ENCODE results near the gene FGFBP3. TPM values are rescaled to one million over a fixed set of nuclear protein-coding genes. Genes with fewer than 3 reads are reported as not detected.

FGFBP3 gene
- total RNA-seq, 1 experiment from 2014 or later, result 1.1 TPM

DNA sequence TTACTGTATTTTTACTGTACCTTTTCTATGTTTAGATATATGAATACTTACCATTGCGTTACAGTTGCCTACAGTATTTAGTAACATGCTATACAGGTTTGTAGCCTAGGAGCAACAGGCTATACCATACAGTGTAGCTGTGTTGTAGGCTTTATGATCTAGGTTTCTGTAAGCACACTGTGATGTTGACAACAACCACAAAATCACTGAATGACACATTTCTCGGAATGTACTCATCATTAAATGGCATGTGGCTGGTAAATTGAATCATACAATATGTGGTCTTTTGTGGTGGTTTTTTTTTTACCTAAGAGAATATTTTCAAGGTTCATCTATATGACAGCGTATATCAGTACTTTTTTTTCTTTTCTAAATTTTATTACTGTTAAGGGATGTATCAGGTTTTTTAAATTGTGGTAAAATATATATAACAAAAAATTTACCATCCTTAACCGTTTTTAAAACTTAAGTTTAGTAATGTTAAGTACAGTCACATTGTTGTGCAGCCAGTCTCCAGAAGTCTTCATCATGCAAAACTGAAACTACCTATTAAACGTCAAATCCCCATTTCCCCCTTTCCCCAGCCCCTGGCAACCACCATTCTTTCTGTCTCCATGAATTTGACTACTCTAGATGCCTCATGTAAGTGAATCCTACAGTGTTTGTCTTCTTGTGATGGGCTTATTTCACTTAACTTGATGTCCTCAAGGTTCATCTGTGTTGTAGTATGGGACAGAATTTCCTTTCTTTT lies 35.8 kb upstream of the FGFBP3 start:
- H3K27me3 Mint-ChIP-seq (ENCODE audit: insufficient read depth, unreplicated experiment), result no peaks in the 10 kb centered on the region
- H3K9me3 Mint-ChIP-seq (ENCODE audit: unreplicated experiment), result no peaks in the 10 kb centered on the region
- POLR2A ChIA-PET, result no interaction called here
- intact Hi-C loops (cut with micrococcal nuclease), result no loop called here
- BruUV-seq (replicated peaks), result no TSS peak
- DNase-seq (ENCODE audit: unreplicated experiment), result peak; percentile 11
- H3K4me3 Mint-ChIP-seq (ENCODE audit: unreplicated experiment), result no peak overlapping the region
- TF ChIP-seq, protein P1, sequence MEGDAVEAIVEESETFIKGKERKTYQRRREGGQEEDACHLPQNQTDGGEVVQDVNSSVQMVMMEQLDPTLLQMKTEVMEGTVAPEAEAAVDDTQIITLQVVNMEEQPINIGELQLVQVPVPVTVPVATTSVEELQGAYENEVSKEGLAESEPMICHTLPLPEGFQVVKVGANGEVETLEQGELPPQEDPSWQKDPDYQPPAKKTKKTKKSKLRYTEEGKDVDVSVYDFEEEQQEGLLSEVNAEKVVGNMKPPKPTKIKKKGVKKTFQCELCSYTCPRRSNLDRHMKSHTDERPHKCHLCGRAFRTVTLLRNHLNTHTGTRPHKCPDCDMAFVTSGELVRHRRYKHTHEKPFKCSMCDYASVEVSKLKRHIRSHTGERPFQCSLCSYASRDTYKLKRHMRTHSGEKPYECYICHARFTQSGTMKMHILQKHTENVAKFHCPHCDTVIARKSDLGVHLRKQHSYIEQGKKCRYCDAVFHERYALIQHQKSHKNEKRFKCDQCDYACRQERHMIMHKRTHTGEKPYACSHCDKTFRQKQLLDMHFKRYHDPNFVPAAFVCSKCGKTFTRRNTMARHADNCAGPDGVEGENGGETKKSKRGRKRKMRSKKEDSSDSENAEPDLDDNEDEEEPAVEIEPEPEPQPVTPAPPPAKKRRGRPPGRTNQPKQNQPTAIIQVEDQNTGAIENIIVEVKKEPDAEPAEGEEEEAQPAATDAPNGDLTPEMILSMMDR (IDR thresholded peaks at IDR 0.05; ENCODE audit: unreplicated experiment), result no peak
- no peak overlapping the region for H3K27ac Mint-ChIP-seq (ENCODE audit: low read depth, unreplicated experiment)
- H3K36me3 Mint-ChIP-seq (ENCODE audit: insufficient read depth, unreplicated experiment), result peaks cover 32% of the 10 kb centered on the region
- CTCF ChIA-PET, result no interaction called here
- H3K4me1 Mint-ChIP-seq (ENCODE audit: insufficient read depth, unreplicated experiment), result no peaks in the 10 kb centered on the region

DNA sequence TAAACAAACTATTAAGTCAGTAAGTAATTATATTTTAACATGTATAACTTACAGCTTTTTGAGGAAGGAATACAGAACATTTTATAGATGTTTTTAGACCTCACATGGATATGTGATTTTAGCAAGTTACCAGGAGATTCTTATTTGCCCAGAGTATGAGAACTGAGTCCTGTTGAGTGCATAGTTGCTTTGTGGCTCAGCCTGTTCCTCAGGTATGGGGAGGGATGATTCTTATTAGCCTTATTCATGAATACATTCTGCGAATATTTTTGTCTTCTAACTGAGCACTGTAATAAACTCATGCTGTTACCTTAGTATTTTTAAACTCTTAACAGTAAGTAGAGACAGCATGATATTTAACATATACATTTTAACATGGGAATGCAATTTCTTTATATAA lies 32.1 kb upstream of the FGFBP3 start:
- intact Hi-C loops (cut with micrococcal nuclease), result no loop called here
- Mint-ChIP-seq H3K9me3 (ENCODE audit: unreplicated experiment) (no peaks in the 10 kb centered on the region), H3K4me3 (ENCODE audit: unreplicated experiment) (no peak overlapping the region), H3K4me1 (ENCODE audit: insufficient read depth, unreplicated experiment) (peaks cover under 1% of the 10 kb centered on the region), H3K27me3 (ENCODE audit: insufficient read depth, unreplicated experiment) (no peaks in the 10 kb centered on the region), H3K36me3 (ENCODE audit: insufficient read depth, unreplicated experiment) (peaks cover 35% of the 10 kb centered on the region), H3K27ac (ENCODE audit: low read depth, unreplicated experiment) (no peak overlapping the region)
- TF ChIP-seq, protein P1 (IDR thresholded peaks at IDR 0.05; ENCODE audit: unreplicated experiment), result no peak
- DNase-seq (ENCODE audit: unreplicated experiment), result no peak
- BruUV-seq (replicated peaks), result no TSS peak
- ChIA-PET POLR2A (interaction anchor here (1.2 to 2.8 kb wide), 2 partner anchors 14 to 17 kb away, joined by 3 to 23 read pairs; partner anchors contain the start of gene BTAF1), CTCF (interaction anchor here (0.9 to 1.9 kb wide), 2 partner anchors 8 to 29 kb away, joined by 3 to 5 read pairs; no protein-coding TSS in a partner anchor)

DNA sequence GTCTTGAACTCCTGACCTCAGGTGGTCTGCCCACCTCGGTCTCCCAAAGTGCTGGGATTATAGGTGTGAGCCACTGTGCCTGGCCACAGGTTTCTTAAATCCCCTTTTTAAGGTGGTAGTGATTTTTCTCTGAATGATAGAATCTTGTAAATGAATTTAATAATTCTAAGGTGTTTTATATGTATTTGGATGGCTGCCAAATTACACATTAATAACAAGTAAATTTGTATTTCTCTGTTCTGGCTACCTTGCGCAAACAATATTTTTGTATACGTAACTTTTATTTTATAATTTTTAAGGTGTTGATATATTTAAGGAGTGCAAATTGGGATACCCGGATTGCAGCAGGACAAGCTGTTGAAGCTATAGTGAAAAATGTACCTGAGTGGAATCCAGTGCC lies 30.4 kb upstream of the FGFBP3 start:
- Mint-ChIP-seq H3K27me3 (ENCODE audit: insufficient read depth, unreplicated experiment) (no peaks in the 10 kb centered on the region), H3K4me3 (ENCODE audit: unreplicated experiment) (no peak overlapping the region), H3K36me3 (ENCODE audit: insufficient read depth, unreplicated experiment) (peaks cover 48% of the 10 kb centered on the region), H3K9me3 (ENCODE audit: unreplicated experiment) (no peaks in the 10 kb centered on the region), H3K27ac (ENCODE audit: low read depth, unreplicated experiment) (no peak overlapping the region), H3K4me1 (ENCODE audit: insufficient read depth, unreplicated experiment) (peaks cover 9% of the 10 kb centered on the region)
- TF ChIP-seq, protein P1 (IDR thresholded peaks at IDR 0.05; ENCODE audit: unreplicated experiment), result no peak
- CTCF ChIA-PET, result no interaction called here
- intact Hi-C loops (cut with micrococcal nuclease), result no loop called here
- no TSS peak for BruUV-seq (replicated peaks)
- POLR2A ChIA-PET, result interaction anchor here (0.6 to 2.8 kb wide), 3 partner anchors 10 to 24 kb away, joined by 3 to 23 read pairs (median 4); partner anchors contain the start of gene BTAF1
- no peak for DNase-seq (ENCODE audit: unreplicated experiment)

DNA sequence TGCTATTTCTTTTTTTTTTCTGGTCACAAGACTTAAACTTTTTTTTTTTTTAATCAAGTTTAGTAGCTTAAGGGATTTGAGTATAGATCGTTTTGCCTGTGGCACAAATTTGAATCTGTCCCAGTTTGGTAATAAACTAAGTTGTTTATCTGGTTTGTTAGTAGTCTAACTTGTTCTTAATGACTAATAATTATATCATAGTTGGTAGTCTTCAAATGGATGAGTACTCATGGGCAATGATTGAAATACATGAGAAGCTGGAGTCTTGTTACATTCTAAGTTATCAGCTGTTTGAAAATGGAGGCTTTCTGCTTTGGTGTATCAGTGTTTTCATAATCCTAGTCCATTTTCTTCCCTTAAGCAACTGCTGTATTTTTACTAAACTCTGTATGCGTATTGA lies 26.6 kb upstream of the FGFBP3 start:
- POLR2A ChIA-PET, result interaction anchor here (1.7 to 2.7 kb wide), 2 partner anchors 11 kb away, joined by 4 to 15 read pairs; partner anchors contain the start of gene BTAF1
- Mint-ChIP-seq H3K27me3 (ENCODE audit: insufficient read depth, unreplicated experiment) (no peaks in the 10 kb centered on the region), H3K4me1 (ENCODE audit: insufficient read depth, unreplicated experiment) (peaks cover 32% of the 10 kb centered on the region), H3K9me3 (ENCODE audit: unreplicated experiment) (no peaks in the 10 kb centered on the region), H3K27ac (ENCODE audit: low read depth, unreplicated experiment) (no peak overlapping the region), H3K36me3 (ENCODE audit: insufficient read depth, unreplicated experiment) (peaks cover 38% of the 10 kb centered on the region), H3K4me3 (ENCODE audit: unreplicated experiment) (no peak overlapping the region)
- intact Hi-C loops (cut with micrococcal nuclease), result no loop called here
- DNase-seq (ENCODE audit: unreplicated experiment), result no peak
- TF ChIP-seq, protein P1 (IDR thresholded peaks at IDR 0.05; ENCODE audit: unreplicated experiment), result no peak
- TSS peak; percentile 13 for BruUV-seq (replicated peaks)
- CTCF ChIA-PET, result no interaction called here

Measured in MCF 10A (cell line).